Hypothalamus (tissue), 51 donors: ENCODE measurements around the gene ACSS2.
A peak's percentile ranks its signal among the peaks of the same experiment; 100 is the strongest.
"Not testable (repeated sequence)": the region's sequence is repeated elsewhere in the genome, so short reads cannot be mapped to it uniquely, and the experiment has no call there.

Experiments
- DNase-seq, 51 donors: peaks; one replicate each; lab custom pipeline; 2025; lab: John Stamatoyannopoulos, UW

The ACSS2 gene

GRCh38 chr20:34898731-34899130 is 22.3 kb downstream of the ACSS2 start:
- not testable (repeated sequence) for DNase-seq

- no peak for DNase-seq
These were observed 27.8 kb downstream of the ACSS2 start for GRCh38 chr20:34904202-34904621.

- peak in 6 of 51 donors; percentile 2 to 40 (median 9) for DNase-seq
These were observed 31.4 kb downstream of the ACSS2 start for GRCh38 chr20:34907616-34908469.

GRCh38 chr20:34915131-34915530 is 38.7 kb downstream of the ACSS2 start:
- no peak for DNase-seq

GRCh38 chr20:34915749-34916455 is 39.5 kb downstream of the ACSS2 start:
- no peak for DNase-seq

GRCh38 chr20:34916774-34917354 is 40.5 kb downstream of the ACSS2 start:
- no peak for DNase-seq

- no peak for DNase-seq
These were observed 43.6 kb downstream of the ACSS2 start for GRCh38 chr20:34920055-34920454.

- DNase-seq, result no peak
These were observed 45.0 kb downstream of the ACSS2 start for GRCh38 chr20:34921436-34921835.

- DNase-seq, result peak in 1 of 51 donors; percentile 4
These were observed 46.4 kb downstream of the ACSS2 start for GRCh38 chr20:34922654-34923381.

- no peak for DNase-seq
These were observed 47.0 kb downstream of the ACSS2 start for GRCh38 chr20:34923414-34923813.

- DNase-seq, result no peak
These were observed 48.9 kb downstream of the ACSS2 start for GRCh38 chr20:34925341-34925740.

GRCh38 chr20:34925981-34926380 is 49.6 kb downstream of the ACSS2 start:
- no peak for DNase-seq

- DNase-seq, result no peak
These were observed 50.2 kb downstream of the ACSS2 start for GRCh38 chr20:34926581-34926980.

- no peak for DNase-seq
These were observed 51.3 kb downstream of the ACSS2 start for GRCh38 chr20:34927736-34928135.

GRCh38 chr20:34928411-34928810 is 52.0 kb downstream of the ACSS2 start:
- DNase-seq, result no peak

GRCh38 chr20:34931771-34932170 is 55.4 kb downstream of the ACSS2 start:
- DNase-seq, result no peak

- DNase-seq, result peak in 26 of 51 donors; percentile 2 to 59 (median 22)
These were observed 62.2 kb downstream of the ACSS2 start for GRCh38 chr20:34938466-34939163.

GRCh38 chr20:34940081-34940481 is 63.7 kb downstream of the ACSS2 start:
- no peak for DNase-seq

- DNase-seq, result no peak
These were observed 64.8 kb downstream of the ACSS2 start for GRCh38 chr20:34941226-34941625.

GRCh38 chr20:34942301-34942700 is 65.9 kb downstream of the ACSS2 start:
- DNase-seq, result no peak
